DND-41 (cell line): ENCODE results near the gene CPE.

Source experiments
- ATAC-seq: fragments of 200-7000 bp; cut with Tn5 transposase; 3 replicates; pipeline ENCODE4 v1.9.1; 2021; ENCODE audit warnings: low read depth; ENCODE audit not compliant: insufficient read depth
- DNase-seq: peaks from one replicate; pipeline ENCODE4 v3.0.0-alpha.2; 2020
- H2AFZ ChIP-seq: 2 replicates; pipeline ENCODE4 v1.6.0; 2012; ENCODE audit warnings: low read depth, low read length
- H3K27ac ChIP-seq: 2 replicates; pipeline ENCODE4 v1.5.1; 2012; ENCODE audit warnings: low read length, inconsistent platforms
- H3K27me3 ChIP-seq: fragments of 200-600 bp; sonication (generic); 2 replicates; pipeline ENCODE4 v1.6.0; 2012; ENCODE audit warnings: low read length, mild to moderate bottlenecking, inconsistent platforms; ENCODE audit not compliant: insufficient read depth, poor library complexity
- H3K36me3 ChIP-seq: 2 replicates; pipeline ENCODE4 v1.5.1; 2012; ENCODE audit warnings: low read length, inconsistent platforms; ENCODE audit not compliant: insufficient read depth
- H3K4me1 ChIP-seq: 2 replicates; pipeline ENCODE4 v1.5.1; 2012; ENCODE audit warnings: mild to moderate bottlenecking, low read length; ENCODE audit not compliant: insufficient read depth
- H3K4me2 ChIP-seq: 2 replicates; pipeline ENCODE4 v1.6.0; 2012; ENCODE audit warnings: mild to moderate bottlenecking, moderate library complexity, low read length, inconsistent platforms; ENCODE audit not compliant: insufficient read depth
- H3K4me3 ChIP-seq, 2 experiments: fragments of 200-600 bp in 1 of 2; shearing (Covaris generic) in 1 of 2; 2 replicates each; pipeline ENCODE4 v1.5.1; 2012 to 2016; ENCODE audit warnings: inconsistent platforms in 2 of 2, low read length in 2 of 2, mild to moderate bottlenecking in 2 of 2, low read depth in 1 of 2, moderate library complexity in 1 of 2
- H3K79me2 ChIP-seq: 2 replicates; pipeline ENCODE4 v1.6.0; 2012; ENCODE audit warnings: low read length, inconsistent platforms; ENCODE audit not compliant: insufficient read depth
- H3K9ac ChIP-seq: 2 replicates; pipeline ENCODE4 v1.6.0; 2012; ENCODE audit warnings: low read depth, mild to moderate bottlenecking, inconsistent platforms, low read length, moderate library complexity
- H3K9me3 ChIP-seq: 2 replicates; pipeline ENCODE4 v1.5.1; 2012; ENCODE audit warnings: low read length, moderate library complexity, mild to moderate bottlenecking, inconsistent platforms; ENCODE audit not compliant: insufficient read depth, severe bottlenecking
- H4K20me1 ChIP-seq: 2 replicates; pipeline ENCODE4 v1.6.0; 2012; ENCODE audit warnings: low read length; ENCODE audit not compliant: insufficient read depth
- CTCF ChIP-seq: IDR thresholded peaks from 2 replicates; pipeline ENCODE4 v1.5.1; 2012; ENCODE audit warnings: borderline replicate concordance, low read length, moderate library complexity, mild to moderate bottlenecking; ENCODE audit not compliant: poor library complexity, severe bottlenecking; ENCODE audit errors: extremely low read depth
- EZH2 ChIP-seq: IDR thresholded peaks from 3 replicates; pipeline ENCODE4 v1.6.1; 2012; ENCODE audit warnings: borderline replicate concordance, low read depth, mild to moderate bottlenecking, moderate library complexity, low read length, inconsistent platforms; ENCODE audit not compliant: severe bottlenecking

Gene CPE

GRCh38 chr4:165507381-165507780, 128.6 kb downstream of the CPE start:
- Histone ChIP-seq H2AFZ (no peak overlapping the region), H4K20me1 (no peaks in the 10 kb centered on the region), H3K36me3 (no peaks in the 10 kb centered on the region), H3K9ac (no peak overlapping the region), H3K79me2 (no peaks in the 10 kb centered on the region), H3K4me3 (no peak overlapping the region), H3K9me3 (no peaks in the 10 kb centered on the region), H3K4me1 (no peaks in the 10 kb centered on the region), H3K27me3 (no peaks in the 10 kb centered on the region), H3K4me2 (no peak overlapping the region), H3K27ac (no peak overlapping the region)
- TF ChIP-seq EZH2 (no peak), CTCF (no peak)
- DNase-seq (no peak), ATAC-seq (no peak)

- no peak overlapping the region for H3K4me3 ChIP-seq
- ATAC-seq (no peak), DNase-seq (no peak)
- no peaks in the 10 kb centered on the region for H3K36me3 ChIP-seq
- H3K9me3 ChIP-seq, result no peaks in the 10 kb centered on the region
- no peaks in the 10 kb centered on the region for H4K20me1 ChIP-seq
- H3K27ac ChIP-seq, result no peak overlapping the region
- H3K79me2 ChIP-seq, result no peaks in the 10 kb centered on the region
- H3K4me2 ChIP-seq, result no peak overlapping the region
- H3K27me3 ChIP-seq, result no peaks in the 10 kb centered on the region
- H2AFZ ChIP-seq, result no peak overlapping the region
- H3K9ac ChIP-seq, result no peak overlapping the region
- TF ChIP-seq EZH2, result no peak
- TF ChIP-seq CTCF, result no peak
- H3K4me1 ChIP-seq, result no peaks in the 10 kb centered on the region
Measured at GRCh38 chr4:165508372-165509120, 129.7 kb downstream of the CPE start.

- H3K4me2 ChIP-seq, result no peak overlapping the region
- H3K79me2 ChIP-seq, result no peaks in the 10 kb centered on the region
- TF ChIP-seq EZH2 (no peak), CTCF (no peak)
- H3K4me1 ChIP-seq, result no peaks in the 10 kb centered on the region
- H2AFZ ChIP-seq, result no peak overlapping the region
- H3K9ac ChIP-seq, result no peak overlapping the region
- H3K27ac ChIP-seq, result no peak overlapping the region
- DNase-seq, result no peak
- H3K9me3 ChIP-seq, result no peaks in the 10 kb centered on the region
- H3K27me3 ChIP-seq, result no peaks in the 10 kb centered on the region
- H4K20me1 ChIP-seq, result no peaks in the 10 kb centered on the region
- no peak for ATAC-seq
- no peak overlapping the region for H3K4me3 ChIP-seq
- H3K36me3 ChIP-seq, result no peaks in the 10 kb centered on the region
Measured at GRCh38 chr4:165512424-165512823, 133.6 kb downstream of the CPE start.
